Retina (tissue), 1 donor: ENCODE results near the gene MTOR.

Experiments
- DNase-seq: peaks from one replicate; pipeline ENCODE4 v3.0.0-alpha.2; 2016

The MTOR gene

GRCh38 chr1:11214698-11215380 lies 47.5 kb downstream of the MTOR start:
- DNase-seq, result peak; percentile 10

GRCh38 chr1:11211925-11212587 lies 50.3 kb downstream of the MTOR start:
- DNase-seq, result no peak

- DNase-seq, result no peak
These were observed 50.9 kb downstream of the MTOR start for GRCh38 chr1:11211461-11211860.

DNA sequence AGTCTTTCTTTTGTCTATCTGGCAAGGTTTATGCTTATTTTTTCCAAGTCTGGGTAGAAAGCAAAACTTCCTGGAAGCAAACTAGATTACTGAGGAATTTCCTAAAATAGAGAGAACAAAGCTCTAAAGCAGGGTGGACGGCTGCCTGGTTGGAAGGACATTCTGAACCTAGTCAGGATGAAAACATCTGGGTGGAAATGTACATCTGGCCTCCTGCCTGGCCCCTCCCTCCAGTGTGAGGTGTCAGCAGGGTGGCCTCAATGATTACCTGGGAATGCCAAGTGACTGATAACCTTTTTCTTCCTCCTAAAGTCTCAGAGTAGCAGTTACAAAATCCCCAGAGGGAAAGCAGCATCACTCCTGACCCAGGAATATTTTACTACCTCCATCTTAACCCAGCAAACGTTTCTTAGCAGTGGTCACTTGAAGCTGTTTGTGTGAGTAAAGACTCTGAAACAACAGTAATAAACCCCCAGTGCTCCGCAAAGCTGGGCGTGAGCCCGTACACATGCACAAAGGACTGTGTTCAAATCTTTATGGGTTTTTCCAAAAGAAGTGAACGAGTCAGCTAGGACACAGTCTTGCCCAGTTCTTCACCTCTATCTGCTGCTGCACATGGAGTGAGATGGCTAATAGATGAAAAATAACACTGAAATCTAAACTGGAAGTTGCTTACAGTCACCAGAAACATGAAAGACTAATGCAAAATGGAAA lies 54.3 kb downstream of the MTOR start:
- DNase-seq, result no peak

DNA sequence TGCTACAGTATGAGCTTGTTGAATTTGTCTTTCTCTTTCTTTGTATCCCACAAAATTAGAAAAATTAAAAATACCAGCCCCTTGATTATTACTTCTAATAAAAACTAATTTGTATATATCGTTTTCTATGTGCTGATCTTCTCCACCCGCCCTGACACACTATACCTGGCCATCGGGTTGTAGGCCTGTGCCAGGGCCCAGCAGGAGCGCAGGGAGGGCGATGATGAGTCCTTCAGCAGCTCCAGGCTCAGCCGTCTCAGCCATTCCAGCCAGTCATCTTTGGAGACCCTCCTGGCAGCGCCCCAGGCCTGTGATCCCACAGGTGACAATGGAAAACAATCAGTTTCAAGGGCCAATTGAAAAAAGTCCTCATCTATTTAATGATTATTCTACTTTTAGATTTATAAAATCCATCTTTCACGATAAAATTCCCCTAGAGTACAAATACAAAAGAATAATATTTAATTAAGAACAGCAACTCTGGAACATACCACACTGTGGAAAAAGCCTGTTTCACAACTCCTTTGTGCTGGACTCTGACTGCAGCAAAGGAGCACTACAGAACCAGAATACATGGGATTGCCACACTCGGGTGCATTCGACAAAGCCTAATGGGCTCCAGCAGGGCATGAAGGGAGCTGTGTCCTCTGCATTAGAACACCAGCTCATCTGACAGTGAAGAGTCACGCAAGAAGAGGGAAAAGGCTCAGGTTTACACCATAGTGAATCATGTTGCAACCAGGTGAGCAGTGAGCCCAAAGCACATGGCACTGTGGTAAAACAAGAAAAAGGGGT lies 57.8 kb downstream of the MTOR start:
- no peak for DNase-seq

- peak; percentile 15 for DNase-seq
These were observed 63.3 kb downstream of the MTOR start for GRCh38 chr1:11198851-11199594.

GRCh38 chr1:11198257-11198656 lies 64.1 kb downstream of the MTOR start:
- no peak for DNase-seq

DNA sequence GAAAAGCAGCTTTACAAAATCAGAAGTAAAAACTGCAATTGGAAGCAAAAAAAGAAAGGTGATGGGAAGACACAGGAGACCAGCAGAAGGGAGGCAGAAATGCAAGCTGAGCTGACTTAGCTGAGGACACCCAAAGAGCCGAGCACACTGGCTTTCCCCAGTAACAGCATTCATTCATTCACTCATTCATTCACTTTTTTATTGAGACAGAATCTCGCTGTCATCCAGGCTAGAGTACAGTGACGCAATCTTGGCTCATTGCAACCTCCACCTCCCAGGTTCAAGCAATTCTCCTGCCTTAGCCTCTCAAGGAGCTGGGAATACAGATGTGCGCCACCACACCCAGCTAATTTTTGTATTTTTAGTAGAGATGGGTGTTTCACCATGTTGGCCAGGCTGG lies 65.0 kb downstream of the MTOR start:
- no peak for DNase-seq

GRCh38 chr1:11196945-11197344 lies 65.4 kb downstream of the MTOR start:
- no peak for DNase-seq

DNA sequence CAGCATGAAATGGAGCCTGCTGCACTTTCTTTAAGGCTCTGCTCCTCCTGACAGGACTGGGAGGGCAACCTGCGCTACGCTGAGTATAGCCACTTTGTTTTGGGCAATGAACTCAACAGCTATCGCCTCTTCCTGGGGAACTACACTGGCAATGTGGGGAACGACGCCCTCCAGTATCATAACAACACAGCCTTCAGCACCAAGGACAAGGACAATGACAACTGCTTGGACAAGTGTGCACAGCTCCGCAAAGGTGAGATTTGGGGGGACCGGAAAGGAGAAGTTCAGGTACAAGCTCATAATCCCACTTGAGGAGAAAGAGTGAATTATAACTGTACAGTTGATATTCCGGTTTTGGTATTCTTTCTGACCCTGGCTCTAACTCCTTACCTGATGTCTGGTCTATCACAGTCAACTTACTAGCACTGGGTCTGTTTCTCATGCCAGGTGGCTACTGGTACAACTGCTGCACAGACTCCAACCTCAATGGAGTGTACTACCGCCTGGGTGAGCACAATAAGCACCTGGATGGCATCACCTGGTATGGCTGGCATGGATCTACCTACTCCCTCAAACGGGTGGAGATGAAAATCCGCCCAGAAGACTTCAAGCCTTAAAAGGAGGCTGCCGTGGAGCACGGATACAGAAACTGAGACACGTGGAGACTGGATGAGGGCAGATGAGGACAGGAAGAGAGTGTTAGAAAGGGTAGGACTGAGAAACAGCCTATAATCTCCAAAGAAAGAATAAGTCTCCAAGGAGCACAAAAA lies 67.8 kb downstream of the MTOR start:
- DNase-seq, result no peak

DNA sequence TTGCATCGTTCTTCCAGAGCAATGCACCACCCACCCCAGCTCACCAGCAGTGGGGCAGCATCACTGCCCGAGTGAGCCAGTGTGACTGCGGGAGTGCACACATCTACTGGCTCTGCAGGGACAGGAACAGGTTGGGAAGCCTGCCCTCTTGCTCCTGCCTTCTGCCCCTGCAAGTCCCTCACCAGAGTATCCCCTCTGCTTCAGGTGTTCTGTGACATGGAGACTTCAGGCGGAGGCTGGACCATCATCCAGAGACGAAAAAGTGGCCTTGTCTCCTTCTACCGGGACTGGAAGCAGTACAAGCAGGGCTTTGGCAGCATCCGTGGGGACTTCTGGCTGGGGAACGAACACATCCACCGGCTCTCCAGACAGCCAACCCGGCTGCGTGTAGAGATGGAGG lies 69.0 kb downstream of the MTOR start:
- no peak for DNase-seq

DNA sequence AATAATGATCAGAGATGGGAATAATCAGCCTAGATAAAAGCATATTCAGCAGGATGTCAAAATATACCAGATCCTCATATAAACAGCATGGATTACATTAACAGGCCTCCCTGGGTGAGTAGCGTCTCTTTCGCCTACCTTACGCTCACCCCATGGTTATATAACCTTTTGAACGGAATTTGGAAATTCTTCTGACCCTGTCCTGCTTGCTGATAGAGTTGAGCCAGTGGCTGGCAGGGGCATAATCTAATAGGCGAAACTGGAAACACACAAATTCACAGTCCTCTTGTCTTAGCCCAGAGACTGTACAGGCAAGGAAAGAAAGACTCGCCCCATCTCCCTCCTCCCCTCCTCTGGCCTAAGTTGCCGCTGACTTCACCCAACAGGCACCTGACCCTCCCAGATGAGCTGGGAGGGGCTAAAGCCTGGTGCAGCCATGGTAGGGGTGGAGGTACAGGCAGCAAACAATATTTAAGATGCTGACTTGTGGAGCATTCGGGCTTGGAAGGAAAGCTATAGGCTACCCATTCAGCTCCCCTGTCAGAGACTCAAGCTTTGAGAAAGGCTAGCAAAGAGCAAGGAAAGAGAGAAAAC lies 73.4 kb downstream of the MTOR start, which contains the start of gene ANGPTL7:
Gene ANGPTL7, plus strand, starts transcription at position 498 of the 594 bp plus-strand sequence. CDS start 225 bp downstream, outside the sequence.
- DNase-seq, result no peak

- DNase-seq, result no peak
These were observed 74.0 kb downstream of the MTOR start for GRCh38 chr1:11188381-11188780.

DNA sequence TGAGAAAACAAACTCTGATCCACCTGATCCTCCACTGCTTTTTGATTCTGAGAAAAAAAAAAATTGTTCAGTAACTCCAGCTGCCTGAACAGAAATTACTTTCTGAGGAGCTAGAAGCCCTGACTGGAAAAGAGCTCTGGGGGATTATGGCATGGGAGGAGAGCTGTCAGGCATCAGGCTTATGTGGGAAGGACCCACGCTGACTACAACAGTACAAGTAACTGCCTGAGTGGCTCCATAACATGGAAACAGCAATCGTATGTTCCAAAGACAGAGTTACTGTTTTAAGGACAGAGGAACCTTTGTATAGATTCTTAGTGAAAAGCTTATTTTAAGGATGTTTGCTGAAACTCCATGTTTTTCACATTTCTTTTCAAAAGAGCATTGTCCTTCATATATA lies 74.4 kb downstream of the MTOR start:
- peak; percentile 2 for DNase-seq

- DNase-seq, result no peak
These were observed 74.9 kb downstream of the MTOR start for GRCh38 chr1:11187494-11187893.

DNA sequence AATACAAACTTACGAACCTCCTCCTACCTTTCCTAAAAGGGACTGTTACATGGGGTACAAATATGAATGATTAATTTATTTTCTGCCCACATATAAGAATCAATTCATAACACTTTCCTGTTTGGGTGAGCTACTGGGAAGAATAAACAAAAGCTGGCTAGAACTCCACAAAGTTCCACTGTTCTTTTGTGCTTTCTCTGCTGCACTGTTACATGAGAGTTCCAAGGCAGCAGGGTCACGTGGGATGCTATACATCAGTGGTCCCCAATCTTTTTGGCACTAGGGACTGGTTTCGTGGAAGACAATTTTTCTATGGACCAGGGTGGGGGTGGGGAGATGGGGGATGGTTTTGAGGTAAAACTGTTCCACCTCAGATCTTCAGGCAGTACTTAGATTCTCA lies 75.4 kb downstream of the MTOR start:
- DNase-seq, result no peak

DNA sequence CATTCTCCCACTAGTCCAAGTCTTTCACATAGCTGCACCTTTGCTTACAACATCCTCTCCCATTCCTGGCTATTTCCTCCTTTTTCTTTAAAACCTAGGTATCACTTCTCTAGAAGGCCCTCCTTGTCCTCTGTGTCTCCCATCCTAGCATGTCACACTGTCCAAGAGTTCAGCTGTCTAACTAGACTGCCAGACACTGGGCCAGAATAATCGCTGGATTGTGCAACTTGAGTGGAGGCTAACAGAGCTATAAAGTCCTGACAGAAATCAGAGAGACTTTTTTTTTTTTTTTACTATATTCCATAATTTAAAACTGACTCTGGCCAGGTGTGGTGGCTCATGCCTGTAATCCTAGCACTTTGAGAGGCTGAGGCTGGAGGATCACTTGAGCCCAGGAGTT lies 77.4 kb downstream of the MTOR start:
- DNase-seq, result no peak

DNA sequence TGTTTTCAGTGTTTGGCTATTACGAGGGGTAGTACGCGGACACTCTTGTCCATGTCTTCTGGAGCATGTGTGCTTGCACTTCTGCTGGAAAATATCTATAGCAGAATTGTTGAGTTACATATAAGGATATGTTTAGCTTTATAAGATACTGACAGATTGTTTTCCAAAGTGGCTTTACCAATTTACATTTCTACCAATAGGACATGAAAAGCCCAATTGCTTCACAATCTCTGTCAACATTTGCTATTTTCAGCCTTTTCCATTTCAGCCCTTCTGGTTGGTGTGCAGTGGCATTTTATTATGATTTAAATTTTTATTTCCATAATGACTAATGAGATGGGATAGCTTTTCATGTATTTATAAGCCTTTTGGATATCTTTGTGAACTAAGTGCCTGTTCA lies 79.5 kb downstream of the MTOR start:
- no peak for DNase-seq

- no peak for DNase-seq
These were observed 82.0 kb downstream of the MTOR start for GRCh38 chr1:11180342-11180744.

- DNase-seq, result peak; percentile 4
These were observed 82.6 kb downstream of the MTOR start for GRCh38 chr1:11179749-11180148.

DNA sequence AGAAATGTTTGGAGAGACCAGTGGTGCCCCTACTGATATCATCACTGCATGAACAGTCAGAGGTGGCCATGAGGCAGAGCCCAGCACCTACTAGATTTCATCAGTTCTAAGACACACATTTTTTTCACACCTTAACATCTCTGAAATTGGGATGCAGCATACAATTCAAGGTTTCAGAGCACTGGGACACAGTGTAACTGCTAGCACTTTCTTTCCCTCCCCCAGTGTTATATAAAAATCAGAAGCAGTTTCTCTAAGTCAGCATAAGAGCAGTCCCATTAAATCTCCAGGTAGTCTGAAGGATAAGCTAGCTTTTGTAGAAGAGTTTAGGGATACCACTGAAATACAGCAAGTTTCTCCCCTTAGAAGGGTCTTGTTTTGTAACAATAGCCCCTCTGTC lies 83.2 kb downstream of the MTOR start:
- no peak for DNase-seq
